Fibroblast of upper back skin (primary cell): ENCODE measurements around the gene PCDHB4.
"Not testable (repeated sequence)": the region's sequence is repeated elsewhere in the genome, so short reads cannot be mapped to it uniquely, and the experiment has no call there.

ENCODE experiments used
- DNase-seq: peaks from one replicate; pipeline ENCODE4 v3.0.0-alpha.2; 2013

Gene PCDHB4

DNA sequence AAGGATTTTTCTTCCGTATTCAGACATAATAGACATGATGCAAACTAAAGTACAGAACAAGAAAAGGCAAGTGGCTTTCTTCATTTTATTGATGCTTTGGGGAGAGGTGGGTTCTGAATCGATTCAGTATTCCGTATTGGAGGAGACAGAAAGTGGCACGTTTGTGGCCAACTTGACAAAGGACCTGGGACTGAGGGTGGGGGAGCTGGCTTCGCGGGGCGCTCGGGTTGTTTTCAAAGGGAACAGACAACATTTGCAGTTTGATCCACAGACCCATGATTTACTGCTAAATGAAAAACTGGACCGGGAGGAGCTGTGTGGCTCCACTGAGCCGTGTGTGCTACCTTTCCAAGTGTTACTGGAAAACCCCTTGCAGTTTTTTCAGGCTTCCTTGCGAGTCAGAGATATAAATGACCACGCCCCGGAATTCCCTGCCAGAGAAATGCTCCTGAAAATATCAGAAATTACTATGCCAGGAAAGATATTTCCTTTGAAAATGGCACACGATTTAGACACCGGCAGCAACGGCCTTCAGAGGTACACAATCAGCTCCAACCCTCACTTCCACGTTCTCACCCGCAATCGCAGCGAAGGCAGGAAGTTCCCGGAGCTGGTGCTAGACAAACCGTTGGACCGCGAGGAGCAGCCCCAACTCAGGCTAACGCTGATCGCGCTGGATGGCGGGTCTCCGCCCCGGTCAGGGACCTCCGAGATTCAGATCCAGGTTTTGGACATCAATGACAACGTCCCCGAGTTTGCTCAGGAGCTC, 28.8 kb downstream of the PCDHB4 start:
- DNase-seq = no peak

GRCh38 chr5:141150993-141151325, 29.3 kb downstream of the PCDHB4 start:
- no peak for DNase-seq

- DNase-seq = not testable (repeated sequence)
These were observed 30.0 kb downstream of the PCDHB4 start for GRCh38 chr5:141151632-141152031.

DNA sequence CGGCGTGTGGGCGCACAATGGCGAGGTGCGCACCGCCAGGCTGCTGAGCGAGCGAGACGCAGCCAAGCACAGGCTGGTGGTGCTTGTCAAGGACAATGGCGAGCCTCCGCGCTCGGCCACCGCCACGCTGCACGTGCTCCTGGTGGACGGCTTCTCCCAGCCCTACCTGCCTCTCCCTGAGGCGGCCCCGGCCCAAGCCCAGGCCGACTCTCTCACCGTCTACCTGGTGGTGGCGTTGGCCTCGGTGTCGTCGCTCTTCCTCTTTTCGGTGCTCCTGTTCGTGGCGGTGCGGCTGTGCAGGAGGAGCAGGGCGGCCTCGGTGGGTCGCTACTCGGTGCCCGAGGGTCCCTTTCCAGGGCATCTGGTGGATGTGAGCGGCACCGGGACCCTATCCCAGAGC, 30.5 kb downstream of the PCDHB4 start:
- not testable (repeated sequence) for DNase-seq

DNA sequence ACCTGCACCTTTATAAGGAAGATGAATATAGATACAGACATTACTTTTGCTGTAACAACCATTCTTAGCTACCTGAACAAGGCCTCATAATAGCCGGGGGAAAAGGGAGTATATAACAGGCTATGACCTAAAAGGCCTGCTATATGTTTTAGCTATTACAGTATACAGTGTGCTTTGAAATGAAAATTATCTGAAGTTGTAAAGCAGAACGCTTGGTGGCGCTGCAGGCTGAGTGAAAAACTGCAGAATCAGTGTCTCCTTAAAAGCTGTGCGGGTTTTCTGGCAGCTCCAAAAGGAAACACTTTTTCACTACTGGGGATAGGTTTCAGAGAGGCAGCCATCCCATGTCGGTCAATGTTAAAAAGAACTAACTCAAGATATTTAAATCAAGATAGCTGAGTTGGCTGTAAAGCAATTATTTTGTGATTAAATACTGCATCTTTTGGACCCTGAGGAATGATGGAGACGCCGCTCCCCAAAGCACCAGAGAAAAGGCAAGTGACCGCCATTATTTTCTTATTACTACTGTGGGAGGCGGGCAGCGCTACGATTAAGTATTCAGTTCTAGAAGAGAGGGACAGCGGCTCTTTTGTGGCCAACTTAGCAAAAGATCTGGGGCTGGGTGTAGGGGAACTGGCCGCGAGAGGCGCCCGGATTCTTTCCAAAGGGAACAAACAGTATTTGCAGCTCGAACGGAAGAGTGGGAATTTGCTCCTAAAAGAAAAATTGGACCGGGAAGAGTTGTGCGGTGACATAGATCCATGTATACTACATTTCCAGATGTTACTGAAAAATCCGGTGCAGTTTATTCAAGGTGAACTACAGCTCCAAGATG, 34.1 kb downstream of the PCDHB4 start:
- no peak for DNase-seq

GRCh38 chr5:141157356-141157755, 35.7 kb downstream of the PCDHB4 start:
- DNase-seq = not testable (repeated sequence)

DNA sequence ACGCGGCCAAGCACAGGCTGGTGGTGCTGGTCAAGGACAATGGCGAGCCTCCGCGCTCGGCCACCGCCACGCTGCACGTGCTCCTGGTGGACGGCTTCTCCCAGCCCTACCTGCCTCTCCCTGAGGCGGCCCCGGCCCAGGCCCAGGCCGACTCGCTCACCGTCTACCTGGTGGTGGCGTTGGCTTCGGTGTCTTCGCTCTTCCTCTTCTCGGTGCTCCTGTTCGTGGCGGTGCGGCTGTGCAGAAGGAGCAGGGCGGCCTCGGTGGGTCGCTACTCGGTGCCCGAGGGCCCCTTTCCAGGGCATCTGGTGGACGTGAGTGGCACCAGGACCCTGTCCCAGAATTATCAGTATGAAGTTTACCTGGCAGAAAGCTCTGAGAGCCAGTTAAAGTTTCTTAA, 36.3 kb downstream of the PCDHB4 start:
- DNase-seq = not testable (repeated sequence)

DNA sequence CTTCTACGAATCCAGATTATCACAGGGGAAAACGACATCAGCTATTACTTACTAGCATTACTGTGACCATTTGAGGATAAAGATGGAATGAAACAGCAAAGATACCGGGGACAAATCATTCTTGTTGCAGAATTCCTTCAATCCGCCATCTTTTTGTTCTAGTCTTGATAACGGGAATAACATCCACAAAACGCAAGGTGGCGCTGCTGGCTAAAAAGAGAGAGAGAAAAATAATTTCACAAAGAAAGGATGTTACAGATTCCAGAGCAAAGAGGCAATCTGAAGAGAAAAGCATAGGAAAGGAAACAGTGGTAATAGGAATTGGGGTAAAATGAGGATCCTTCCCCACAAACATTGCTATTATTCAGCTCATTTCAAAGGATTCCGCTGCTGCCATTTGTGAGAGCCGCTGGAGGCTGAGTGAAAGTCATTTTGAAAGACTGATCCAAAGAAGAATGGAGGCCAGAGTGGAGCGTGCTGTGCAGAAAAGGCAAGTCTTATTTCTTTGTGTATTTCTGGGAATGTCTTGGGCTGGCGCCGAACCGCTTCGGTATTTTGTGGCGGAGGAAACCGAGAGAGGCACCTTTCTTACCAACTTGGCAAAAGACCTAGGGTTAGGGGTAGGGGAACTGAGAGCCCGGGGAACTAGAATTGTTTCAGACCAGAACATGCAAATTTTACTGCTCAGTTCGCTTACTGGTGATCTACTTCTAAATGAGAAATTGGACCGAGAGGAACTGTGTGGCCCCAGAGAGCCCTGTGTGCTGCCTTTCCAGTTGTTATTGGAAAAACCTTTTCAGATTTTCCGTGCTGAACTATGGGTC, 51.0 kb downstream of the PCDHB4 start, which contains the start of gene PCDHB7:
PCDHB7 (plus strand) TSS at position 264 of the 824 bp plus-strand sequence; CDS start at position 456, 192 bp downstream.
- DNase-seq = peak; percentile 21

- not testable (repeated sequence) for DNase-seq
These were observed 52.9 kb downstream of the PCDHB4 start for GRCh38 chr5:141174291-141175104.
